DMS 273 treated with DMSO at 0.1 percent for 48 hours (cell line): ENCODE data around the gene EPHA6.

ENCODE experiments used
- DNase-seq: peaks from one replicate; lab custom pipeline; 2025; lab: John Stamatoyannopoulos, UW

The EPHA6 gene

DNA sequence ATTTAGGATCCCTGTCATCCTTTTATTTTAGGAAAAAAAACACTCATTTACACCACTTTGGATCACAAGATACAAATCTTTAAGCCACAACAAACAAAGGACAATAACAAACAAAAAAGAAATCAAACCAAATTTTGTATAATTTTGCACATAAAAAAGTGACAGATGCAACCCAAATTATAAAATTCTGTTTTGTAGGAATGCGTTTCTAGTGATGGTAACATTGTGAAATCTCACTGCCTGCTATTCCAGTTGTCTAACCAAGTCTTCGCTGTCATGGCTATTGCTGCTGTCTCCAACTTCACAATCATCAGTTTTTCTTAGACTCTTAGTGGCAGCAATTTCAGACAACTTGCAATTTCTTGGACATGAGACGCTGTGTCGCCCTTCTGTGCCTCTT lies 891.8 kb downstream of the EPHA6 start:
- DNase-seq, result no peak

DNA sequence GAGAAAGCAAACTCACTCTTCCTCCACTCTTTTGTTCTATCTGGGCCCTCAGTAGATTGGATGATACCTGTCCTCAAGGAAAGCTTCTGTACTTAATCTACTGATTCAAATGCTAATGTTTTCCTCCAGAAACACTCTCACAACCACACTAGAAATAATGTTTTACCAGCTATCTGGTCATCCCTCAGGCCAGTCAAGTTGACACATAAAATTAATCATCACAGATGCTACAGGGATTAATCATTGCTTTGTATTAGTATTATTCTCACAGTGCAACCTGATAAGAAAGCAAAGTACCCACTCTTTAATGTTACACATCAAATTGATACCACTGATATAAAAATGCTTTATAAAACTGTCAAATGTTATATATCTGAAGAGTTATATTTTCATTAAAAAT lies 897.3 kb downstream of the EPHA6 start:
- DNase-seq, result no peak

DNA sequence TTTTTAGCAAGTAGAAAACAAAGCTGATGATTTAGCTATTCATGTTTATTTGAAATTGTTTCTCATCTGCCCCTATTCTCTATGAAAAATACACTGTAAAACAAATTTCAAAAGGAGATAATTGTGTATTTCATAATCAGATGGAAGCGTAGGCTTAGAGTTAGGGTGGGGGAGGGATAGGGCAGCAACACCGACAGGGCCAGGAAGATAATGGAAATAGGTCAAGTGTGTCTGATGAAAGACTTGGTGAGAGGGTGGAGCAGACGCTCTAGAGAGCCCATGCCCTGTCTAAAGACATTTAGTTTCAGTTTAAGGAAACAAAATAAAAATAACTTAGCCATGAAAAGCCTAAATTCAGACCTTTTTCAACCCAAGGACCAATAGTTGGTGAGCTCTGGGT lies 898.5 kb downstream of the EPHA6 start:
- no peak for DNase-seq

DNA sequence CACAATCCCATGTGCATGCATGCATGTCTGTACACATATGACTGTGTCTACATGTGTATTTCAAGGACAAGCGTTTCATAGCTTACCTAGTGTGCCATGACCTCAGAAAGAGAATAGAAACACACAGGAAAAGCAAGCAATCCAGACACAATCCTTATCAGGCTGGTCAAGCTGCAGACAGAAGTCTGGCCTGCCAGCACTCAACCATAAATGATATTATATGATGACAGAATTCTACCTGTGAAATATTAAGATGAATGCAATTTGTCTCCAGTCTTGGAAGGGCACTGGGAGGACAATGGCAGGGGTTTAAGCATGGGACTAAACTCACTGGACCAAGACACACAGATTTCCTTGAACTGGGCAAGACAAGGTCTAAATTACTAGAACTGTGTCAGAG lies 899.2 kb downstream of the EPHA6 start:
- no peak for DNase-seq

DNA sequence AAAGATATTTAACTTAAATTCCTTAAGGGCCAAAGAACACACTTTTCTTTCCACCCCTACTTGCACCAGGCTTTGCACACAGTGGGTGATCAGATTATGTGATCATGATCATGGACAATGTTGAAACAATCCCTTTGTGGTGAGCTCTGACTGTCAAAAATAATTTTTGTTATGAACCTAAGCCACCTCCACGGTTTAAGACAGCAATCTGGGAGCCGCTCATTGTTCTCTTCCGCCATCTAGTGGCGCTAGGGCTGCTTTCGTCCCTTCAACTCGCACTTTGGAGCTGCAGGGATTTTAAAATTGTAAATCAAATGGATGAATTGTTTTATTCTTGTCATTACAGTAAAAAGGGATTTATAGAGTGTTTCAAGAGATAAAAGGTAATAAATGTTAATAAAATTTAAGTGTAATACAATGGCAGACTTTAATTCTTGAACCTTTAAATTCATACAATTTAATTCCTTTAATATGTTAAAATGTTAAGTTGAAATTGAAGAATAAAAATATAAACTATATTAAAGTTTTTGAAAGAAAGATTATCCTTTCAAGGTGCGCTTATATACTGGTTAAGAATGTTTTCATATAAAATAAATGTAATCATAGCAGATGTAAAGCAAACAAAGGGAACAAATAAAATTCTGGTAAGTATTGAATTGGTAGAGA lies 904.9 kb downstream of the EPHA6 start:
- DNase-seq, result peak; percentile 41

DNA sequence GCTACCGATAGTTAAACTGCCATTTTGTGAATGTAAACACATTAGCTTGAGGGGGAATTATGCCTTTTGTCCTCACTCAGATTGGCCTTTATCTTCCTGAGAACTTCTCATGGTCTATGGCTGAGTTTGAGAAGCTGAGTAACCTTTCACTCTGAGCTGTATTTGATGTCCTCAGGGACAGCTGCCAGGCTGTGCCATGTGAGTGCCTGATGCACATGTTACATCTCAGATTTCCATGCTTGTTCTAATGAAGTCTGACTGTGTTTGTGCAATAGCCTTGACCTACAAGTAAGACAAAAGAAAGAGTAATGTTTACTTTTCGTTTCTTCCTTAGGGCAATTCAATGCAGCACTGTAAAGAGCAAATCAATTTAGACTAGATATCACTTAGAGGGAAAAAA lies 906.0 kb downstream of the EPHA6 start:
- no peak for DNase-seq

DNA sequence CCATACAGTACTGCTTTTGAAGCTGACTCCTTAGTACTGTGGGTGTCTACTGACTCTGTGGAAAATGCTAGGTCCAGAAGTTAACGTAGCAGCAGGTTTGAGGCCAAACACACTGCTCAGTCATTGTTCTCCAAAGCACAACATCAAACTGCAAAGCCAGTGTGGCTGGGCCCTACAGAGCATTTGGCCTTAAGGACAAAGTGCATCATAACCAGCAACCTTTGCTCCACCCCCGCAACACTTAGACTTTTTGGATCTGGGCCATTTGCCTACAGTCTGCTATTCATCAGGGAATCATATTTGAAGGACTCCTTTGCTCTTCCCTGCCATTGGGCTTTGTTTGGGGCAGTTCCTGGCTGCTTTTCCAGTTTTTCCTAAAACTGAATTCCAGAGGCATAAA lies 907.1 kb downstream of the EPHA6 start:
- DNase-seq, result no peak

DNA sequence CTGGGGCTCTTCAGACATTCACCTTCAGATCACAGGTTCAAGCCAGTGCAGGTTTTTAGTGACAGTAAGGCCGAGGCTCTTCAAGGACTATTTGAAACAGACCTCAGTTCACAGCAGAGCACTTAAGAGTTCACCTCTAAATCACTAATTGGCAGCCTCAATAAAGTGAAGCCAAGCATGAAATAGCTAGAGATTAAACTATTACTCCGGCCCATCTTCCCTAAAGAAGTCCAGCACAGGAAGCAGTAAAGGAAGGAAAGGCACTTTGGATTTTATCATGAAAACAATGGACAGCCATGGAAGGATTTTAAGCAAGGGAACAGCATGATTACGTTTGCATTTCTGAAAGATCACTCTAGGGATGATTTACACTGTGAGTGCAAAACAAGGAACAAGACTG lies 922.5 kb downstream of the EPHA6 start:
- no peak for DNase-seq

DNA sequence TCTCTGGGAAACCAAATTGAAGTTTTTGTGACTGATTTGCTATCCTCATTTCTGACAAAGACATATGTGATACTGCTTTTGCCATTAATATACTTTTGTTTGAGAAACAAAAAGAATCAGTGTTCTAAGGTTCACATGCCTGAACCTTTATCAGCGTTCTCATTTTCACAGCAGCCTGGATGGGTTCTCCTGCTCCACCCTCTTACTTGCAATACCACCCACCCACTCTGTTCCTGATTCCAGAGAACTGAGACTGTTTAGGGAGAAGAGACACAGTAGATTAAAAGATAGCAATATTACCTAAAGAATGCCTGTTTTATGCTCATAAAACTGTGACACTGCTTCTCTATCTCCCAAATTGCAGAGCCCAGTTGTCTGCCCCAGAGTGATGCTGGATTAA lies 924.4 kb downstream of the EPHA6 start:
- DNase-seq, result no peak

DNA sequence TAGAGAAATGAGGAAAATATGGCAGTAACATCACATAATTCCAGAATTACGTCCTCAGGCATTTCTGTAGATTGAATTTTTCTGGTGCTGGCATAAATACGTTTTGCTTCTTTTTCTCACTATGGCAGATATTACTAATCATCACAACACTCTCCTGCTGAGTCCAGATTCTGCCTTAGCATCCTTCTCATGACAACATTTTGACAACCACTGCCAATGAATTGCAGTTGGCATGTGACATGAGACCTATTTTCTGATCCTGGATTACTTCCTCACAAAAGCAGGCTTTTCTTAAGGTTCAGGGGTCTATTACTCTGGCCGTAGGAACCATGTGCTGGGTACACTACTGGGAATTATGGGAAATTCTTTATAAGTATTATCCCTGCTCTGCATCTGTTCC lies 927.6 kb downstream of the EPHA6 start:
- no peak for DNase-seq

DNA sequence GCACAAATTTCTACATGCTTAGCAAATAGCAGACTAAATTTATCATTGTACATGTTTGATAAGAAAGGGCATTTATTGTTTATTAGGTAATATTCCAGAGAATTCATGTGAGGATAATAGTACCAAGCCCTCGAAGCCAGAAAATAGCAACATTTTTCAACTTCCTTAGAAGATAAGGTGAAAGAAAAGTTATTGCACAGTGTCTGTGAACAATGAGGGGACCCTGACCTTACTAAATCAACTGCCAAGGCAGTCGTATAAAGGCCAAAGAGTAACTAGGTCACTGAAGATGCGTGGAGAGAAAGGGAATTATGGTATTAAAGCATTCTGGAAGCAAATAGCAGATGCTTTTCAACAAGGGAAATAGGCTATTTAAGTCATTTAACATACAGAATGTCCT lies 929.9 kb downstream of the EPHA6 start:
- no peak for DNase-seq

DNA sequence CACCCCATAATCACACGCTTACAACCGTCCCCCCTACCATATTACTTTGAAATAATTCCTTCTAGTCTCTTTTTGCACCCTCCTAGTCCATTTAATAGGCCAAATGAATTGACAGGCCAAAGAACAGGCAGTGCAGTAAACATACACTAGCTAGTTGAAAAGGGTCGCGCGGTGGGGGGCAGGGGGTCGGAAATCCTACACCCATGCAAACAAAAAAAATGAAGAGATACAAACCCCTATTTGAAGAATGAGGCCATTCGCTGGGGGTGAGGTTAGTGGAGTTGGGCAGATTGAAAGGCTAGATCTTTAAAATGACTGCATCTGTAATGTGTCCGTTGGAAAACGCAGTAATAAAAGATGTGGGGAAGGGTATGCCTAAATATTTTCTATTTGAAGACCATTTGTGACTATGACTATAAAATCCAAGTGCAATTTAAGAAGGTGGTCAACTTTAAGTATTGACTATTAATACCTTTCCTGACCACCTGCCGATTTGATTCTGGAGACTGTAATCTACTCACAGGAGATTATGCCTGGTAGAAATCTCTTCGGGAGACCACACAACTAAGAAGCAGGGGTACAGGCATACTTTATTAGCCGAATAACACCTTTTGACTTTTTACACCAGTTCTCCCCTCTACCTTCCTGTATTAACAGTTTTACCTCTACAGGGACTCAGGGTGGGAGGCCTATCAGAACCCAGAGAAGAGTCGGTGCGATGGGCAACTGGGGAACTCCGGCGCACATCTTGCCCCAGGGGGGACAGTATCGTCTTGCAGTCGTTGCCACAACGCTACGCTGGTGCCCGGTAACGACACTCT lies 949.4 kb downstream of the EPHA6 start:
- no peak for DNase-seq

DNA sequence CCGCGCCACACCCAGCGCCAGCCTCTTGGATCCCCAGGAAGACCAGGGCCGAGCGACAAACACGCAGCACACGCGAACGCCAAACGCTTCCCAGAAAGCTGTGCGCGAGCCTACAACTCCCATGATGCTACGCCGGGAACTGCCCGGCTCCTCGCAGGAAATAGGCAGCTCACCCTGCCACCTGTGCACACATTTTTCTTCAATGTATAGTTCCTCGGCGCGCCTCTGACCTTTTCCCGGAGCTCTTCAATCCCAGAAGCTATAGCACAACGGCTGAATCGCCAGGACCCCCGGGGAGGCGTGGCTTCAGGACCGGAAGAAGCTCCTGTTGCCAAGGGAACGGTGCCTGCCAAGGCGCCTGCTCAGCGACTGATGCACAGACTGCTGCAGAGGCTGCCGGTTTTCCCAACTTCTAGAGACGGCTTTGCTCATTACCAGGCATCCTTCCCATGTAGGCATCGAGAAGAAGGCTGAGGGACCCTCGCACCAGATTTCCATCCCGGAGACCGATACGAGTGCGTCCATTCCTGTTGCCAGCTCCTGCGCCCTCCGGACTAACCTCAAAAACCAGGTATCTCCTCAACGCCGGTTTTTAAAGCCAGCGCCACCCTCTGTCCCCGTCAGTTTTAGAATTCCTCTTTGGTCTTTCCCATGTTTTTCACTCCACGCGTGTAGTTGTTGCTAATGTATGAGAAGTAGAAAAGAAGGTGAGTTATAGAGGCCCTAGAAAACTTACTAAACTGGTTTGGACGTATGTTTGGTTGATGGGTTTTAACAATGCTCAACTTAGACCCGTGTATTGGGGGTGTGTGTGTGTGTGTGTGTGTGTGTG lies 950.2 kb downstream of the EPHA6 start, which contains the start of gene ARL6:
Gene ARL6 (plus strand): TSS at position 352 of the 832 bp plus-strand sequence. CDS start 3,350 bp downstream, outside the sequence.
- peak; percentile 97 for DNase-seq

DNA sequence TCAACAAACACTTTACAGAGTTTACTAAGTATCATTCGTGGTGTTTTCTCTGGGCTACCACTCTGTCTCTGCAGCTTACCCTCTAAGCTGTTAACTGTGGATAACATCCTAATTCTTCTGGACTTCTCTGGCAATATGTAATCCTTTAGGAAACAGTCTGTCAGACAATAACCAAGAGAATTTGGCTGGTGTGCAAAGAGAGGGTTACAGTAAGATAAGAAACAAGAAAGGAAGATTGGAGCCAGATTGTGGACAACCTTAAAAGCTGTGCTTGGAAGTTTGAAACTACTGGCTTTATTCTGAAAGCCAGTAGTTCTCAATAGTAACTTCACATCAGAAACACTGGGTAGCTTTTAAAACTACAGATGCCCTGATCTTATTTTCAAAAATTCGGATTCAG lies 950.9 kb downstream of the EPHA6 start:
- DNase-seq, result no peak

DNA sequence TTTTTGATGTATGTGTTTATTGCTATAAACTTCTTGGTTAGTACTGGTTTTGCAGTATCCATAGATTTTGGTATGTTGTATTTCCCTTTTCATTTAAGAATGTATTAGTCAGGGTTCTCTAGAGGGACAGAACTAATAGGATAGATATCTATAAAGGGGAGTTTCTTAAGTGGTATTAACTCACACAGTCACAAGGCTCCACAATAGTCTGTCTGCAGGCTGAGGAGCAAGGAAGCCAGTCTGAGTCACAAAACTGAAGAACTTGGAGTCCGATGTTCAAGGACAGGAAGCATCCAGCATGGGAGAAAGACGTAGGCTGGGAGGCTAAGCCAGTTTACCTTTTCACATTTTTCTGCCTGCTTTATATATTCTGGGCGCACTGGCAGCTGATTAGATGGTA lies 958.5 kb downstream of the EPHA6 start:
- DNase-seq, result no peak

DNA sequence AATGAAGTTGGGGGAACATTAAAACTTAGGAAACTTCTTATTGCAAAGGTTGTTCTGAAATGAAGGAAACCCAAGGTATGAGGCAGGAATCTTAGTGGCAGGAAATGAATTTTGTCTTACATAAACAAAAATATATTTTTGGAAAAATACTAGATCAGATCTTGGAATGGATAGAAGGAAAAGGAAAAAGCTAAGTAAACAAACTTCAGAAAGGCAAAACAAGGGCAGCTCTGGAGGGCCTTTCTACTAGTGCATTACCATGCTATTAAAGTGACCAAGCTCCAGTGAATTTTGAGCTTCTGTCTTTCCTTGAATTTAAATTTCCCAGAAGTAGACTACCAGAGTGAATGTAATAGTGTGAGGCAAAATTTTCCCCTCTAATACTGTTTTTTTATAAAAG lies 963.8 kb downstream of the EPHA6 start:
- DNase-seq, result no peak

DNA sequence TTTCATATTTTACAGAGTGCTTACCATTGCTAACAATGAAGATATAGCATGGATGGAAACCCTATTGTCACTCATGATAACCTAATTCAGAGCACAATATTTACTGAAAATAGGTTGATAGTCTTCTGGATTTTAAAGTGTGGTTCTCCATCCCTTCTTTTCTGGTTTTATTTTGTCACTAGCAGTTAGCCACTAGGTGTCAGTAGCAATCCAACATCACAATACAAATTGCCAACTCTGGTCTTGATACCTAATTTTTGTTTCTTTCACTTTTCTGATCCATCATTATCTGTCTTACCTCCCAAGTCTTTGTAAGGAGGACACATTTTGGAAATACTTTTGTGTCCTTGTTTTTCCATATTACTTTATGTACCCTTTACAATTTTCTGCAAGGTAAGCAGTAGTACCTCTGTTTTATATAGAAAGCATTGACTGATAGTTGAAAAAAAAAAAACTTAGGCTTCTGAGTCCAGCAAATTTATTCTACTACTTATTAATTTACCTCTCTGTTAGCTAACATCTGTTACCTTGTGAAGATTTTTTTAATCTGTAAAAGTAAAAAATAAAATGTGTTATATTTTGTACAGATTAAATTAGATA lies 979.1 kb downstream of the EPHA6 start:
- DNase-seq, result peak; percentile 43

DNA sequence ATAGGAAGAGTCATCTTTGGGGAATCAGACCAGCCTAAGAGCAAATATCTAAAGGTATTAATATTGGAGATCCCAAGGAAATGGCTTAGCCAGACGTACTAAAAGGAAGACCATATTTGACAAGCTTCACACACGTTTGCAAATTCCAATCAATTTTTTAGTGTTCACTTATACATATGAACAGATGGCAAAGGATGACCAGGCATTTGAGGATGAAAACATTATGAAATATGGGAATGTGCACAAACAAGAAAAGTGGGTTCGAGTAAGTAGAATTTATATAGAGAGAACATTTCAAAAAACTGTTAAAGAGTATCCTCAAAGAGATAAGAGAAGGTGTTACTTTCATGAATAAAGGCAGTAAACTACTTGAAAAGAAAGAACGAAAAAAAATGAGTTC lies 981.6 kb downstream of the EPHA6 start:
- DNase-seq, result no peak
